HG02759 (cell line): ENCODE measurements around the gene GPRASP1.
A peak's percentile ranks its signal among the peaks of the same experiment; 100 is the strongest.
"Not testable (repeated sequence)": the region's sequence is repeated elsewhere in the genome, so short reads cannot be mapped to it uniquely, and the experiment has no call there.

Experiments used
- ATAC-seq: cut with Tn5 transposase; IDR thresholded peaks from one replicate; pipeline ENCODE4 v1.9.1; 2021; ENCODE audit warnings: mild to moderate bottlenecking, moderate library complexity; ENCODE audit not compliant: unreplicated experiment

The GPRASP1 gene, protein sequence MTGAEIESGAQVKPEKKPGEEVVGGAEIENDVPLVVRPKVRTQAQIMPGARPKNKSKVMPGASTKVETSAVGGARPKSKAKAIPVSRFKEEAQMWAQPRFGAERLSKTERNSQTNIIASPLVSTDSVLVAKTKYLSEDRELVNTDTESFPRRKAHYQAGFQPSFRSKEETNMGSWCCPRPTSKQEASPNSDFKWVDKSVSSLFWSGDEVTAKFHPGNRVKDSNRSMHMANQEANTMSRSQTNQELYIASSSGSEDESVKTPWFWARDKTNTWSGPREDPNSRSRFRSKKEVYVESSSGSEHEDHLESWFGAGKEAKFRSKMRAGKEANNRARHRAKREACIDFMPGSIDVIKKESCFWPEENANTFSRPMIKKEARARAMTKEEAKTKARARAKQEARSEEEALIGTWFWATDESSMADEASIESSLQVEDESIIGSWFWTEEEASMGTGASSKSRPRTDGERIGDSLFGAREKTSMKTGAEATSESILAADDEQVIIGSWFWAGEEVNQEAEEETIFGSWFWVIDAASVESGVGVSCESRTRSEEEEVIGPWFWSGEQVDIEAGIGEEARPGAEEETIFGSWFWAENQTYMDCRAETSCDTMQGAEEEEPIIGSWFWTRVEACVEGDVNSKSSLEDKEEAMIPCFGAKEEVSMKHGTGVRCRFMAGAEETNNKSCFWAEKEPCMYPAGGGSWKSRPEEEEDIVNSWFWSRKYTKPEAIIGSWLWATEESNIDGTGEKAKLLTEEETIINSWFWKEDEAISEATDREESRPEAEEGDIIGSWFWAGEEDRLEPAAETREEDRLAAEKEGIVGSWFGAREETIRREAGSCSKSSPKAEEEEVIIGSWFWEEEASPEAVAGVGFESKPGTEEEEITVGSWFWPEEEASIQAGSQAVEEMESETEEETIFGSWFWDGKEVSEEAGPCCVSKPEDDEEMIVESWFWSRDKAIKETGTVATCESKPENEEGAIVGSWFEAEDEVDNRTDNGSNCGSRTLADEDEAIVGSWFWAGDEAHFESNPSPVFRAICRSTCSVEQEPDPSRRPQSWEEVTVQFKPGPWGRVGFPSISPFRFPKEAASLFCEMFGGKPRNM (N-terminal part only)

DNA sequence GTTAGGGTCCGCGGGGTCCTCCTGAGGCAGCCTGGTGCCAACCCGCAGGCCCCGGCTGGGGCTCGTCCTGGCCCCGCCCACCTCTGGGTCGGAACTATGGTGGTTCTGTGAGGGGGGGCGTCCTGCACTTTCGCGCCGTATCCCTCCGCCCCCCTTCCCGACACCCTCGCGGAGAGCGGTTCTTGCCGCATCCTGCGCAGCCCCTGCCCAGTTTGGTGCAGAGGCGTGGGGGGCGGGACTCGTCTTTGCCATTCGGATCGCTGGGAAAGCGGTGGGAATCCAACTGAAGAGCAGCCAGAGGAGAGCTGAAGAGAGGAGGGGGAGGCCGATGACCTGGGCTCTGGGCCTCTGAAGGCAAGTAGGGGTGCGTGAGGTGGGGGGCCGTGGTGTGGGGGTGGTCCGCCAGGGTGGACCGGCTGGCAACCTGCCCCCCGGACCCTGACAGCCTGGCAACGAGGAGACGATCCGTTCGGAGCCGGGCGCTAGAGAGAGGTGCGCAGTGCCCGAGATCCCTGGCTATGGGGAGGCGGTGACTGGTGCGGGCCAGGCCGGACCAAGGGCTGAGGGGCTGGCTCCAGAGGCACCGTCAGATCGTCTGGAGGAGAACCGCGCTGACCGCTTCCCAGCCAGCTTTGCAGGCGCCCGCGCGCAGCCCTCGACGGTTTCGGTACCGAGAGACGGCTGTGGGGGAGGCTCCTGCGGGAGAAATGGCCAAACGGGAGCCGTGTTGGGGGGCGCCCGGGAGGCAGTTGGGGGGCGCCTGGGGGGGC is at the start of gene GPRASP1:
Gene GPRASP1 (plus strand): TSS at position 242 of the 770 bp plus-strand sequence. CDS start 2,431 bp downstream, outside the sequence.
- ATAC-seq, result peak; percentile 53

DNA sequence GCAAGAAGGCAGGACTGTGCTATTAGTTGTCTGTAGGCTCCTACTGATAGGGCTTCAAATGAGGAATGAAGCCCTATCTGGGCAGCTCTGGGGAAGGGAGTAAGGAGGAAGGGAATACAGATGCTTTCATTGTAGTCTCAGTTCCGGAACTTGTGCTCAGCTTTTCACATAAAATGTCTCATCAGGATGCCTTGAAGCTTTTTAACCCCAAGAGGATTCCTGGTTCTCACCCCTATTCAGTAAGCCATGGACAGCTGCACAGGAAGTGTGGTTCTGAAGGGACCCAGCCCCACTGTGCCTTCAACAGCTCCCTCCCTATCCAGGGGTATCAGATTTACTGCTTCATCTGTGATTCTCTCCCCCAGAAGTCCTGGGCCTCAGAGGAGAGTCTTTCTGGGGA is 47.0 kb upstream of the GPRASP1 start:
- no peak for ATAC-seq

DNA sequence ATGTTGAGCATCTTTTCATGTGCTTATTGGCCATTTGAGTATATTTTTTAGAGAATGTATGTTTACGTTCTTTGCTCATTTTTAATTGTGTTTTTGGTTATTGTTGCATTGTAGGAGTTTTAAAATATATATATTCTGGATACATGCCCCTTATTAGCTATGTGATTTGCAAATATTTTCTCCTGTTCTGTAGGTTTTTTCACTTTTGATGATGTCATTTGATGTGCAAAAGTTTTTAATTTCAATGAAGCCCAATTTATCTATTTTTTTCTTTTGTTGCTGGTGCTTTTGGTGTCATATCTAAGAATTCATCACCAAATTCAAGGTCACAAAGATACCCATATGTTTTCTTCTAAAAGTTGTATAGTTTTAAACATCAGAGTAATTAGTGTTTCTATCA is 45.2 kb upstream of the GPRASP1 start:
- no peak for ATAC-seq

DNA sequence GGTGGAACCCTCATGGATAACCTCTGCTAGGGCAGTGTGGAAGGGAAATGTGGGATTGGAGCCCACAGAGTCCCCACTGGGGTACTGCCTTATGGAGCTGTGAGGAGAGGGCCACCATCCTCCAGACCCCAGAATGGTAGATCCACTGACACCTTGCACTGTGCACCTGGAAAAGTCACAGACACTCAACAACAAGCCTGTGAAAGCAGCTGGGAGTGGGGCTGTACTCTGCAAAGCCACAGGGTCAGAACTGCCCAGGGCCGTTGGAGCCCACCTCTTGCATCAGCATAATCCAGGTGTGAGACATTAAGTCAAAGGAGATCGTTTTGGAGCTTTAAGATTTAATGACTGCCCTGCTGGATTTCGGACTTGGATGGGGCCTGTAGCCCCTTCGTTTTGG is 40.4 kb upstream of the GPRASP1 start:
- no peak for ATAC-seq

DNA sequence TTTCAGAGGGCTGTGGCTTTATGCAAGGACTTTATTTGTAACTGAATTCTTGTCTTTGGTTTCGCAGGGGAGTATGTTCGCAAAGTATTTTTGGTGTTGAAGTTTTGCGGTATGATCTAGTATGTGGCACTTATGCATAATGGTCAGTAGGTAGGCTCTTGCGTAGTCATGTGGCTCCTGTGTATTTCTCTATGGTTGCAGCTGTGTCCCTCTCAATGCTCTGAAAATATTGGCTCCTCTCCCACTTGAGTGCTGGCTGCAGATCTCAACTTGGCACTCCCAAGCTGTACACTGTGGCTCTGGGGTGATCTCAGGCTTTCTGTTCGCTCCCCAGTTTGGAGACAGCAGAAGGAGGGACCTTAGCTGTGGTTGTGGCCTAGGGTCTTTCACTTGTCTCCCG is 27.2 kb upstream of the GPRASP1 start:
- no peak for ATAC-seq

DNA sequence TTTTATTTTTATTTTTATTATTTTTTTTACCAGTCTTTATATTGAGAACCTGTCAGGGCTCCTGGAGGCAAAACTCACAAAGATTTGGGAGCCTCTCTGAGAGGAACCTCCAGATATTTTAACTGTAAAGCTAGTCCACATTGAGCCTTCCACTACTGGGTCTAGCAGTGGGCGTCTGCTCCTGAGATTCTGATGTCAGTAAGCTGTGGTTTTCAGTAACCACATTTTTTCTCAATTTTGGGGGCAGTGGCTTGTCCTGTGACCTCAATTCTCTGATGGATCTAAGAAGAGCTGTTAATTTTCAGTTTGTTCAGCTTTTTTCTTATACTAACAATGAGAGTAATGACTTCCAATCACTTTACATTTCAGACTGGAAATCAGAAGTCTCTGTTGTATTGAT is 23.6 kb upstream of the GPRASP1 start:
- no peak for ATAC-seq

DNA sequence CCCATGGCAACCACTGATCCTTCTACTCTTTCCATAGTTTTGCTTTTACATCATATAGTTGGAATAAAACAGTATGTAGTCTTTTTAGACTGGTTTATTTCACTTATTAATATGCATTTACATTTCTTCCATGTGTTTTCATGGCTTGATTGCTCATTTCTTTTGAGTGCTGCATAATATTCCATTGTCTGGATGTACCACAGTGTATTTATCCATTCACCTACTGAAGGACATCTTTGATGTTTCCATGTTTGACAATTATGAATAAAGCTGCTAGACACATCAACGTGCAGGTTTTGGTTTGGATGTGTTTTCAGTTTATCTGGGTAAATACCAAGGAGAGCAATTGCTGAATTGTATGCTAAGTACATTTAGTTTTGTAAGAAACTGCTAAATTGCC is 13.7 kb upstream of the GPRASP1 start:
- ATAC-seq, result no peak

DNA sequence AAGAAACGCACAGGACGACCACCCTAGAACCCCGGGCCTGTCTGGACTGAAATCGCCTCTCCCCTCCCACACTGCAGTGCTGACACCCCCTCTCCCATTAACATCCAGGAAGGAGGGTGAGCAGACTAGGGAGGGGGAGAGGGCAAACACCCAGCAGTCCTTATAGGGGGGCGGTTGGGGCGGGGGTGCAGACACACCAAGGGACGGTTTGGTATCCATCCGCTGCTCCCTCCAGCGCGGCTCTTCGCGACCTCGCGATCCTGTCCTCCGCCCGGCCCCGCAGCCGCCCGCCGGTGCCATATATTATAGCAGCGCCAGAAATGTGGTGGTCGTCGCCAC is 411 bp upstream of the GPRASP1 start:
- no peak for ATAC-seq

DNA sequence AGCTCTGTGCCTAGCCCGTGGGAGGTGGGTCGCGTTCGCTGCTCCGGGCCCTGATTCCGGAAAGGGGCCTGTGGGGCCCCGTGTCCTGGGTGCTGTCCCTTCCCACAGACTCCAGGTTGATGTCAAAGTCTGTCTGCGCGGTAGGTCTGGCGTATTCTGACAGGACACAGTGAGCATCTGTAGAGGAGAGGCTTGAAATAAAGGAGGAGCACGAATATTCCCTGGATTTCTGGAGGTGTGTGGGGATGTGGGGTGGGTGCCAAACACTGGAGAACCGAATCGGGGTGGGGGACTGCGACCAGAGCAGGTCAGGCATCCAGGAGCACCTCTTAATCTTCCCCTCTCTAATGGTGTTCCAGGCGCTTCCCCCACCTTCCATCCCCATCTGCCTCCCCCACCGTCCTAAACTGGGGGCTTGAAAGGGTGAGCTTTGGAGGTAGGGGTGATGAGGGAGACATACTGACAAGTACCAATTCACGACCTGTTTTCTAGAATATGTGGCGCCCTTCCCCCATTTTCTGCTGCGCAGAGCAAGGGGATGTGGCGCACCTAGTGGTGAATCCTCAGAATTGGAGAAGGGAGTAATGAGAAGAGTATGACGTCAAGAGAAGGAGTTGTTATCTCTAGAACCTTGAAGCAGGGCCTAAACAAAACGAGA is 877 bp downstream of the GPRASP1 start:
- peak; percentile 61 for ATAC-seq

DNA sequence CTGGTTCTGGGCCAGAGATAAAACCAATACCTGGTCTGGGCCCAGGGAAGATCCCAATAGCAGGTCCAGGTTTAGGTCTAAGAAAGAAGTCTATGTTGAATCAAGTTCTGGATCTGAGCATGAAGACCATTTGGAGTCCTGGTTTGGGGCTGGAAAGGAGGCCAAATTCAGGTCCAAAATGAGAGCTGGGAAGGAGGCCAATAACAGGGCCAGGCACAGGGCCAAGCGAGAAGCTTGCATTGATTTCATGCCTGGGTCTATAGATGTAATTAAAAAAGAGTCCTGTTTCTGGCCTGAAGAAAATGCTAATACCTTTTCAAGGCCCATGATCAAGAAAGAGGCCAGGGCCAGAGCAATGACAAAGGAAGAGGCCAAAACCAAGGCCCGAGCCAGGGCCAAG is 3.4 kb downstream of the GPRASP1 start:
- no peak for ATAC-seq

DNA sequence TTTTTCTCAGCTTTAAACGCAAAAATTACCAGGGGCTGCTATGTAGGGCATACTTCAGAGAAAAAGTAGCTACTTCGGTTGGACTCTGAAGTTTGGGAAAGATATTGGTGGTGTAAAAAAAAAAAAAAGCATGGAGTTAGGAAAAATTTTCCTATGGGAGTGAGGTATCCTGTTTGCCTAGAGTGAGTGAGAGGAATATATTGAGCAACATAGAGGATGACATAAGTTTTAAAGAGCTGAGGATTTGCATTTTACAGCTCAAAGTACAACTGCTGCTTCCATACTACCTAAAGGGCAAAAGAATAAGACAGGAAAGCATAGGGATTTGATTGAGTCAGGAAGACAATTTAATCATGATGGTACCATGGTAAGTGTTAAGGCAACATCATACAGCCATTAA is 7.3 kb downstream of the GPRASP1 start:
- no peak for ATAC-seq

DNA sequence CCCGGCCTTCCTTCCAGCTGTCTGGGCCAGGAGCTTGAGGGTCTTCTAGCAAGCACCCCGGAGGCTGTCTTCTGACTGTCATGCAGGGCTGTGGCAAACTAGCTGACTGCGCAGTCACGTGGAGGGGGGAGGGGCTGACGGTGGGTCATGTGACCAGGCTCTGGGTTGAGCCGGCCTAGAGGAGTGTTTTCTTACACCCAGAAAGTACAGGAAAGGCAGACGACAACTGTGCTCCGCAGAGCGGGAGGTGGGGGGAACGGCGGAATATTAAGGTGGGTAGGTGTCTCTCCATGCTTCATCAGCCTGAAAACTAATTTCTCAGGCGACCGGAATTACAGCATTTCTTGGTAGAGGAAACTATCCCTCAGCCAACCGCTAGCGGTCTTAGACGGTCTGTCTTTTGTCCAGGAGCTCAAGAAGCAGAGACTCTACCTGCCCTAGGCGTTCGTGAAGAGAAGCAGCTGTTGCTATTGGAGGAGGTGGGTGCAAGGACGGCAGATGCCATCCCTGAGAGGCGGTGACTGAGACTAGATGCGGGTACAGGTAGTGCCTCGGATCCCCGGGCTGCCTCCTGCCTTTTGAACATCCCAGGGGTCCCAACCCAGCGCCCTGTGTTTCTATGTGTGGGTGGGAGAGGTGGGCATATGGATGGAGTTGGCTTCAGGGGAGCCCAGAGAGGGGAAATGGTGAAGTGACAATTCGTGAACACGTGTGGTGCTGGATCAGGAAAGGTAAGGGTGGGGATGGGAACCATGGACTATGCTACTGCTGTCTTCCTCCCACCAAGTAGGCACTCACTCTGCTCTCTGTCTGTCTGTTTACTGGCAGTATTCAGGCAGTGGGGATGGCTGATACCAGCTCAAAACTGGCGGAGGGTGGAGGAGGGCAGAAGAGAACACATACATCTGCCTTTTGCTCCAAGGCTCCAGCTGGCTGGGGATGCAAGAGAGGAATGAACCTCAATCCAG is 8.8 kb downstream of the GPRASP1 start:
- ATAC-seq, result peak; percentile 99

DNA sequence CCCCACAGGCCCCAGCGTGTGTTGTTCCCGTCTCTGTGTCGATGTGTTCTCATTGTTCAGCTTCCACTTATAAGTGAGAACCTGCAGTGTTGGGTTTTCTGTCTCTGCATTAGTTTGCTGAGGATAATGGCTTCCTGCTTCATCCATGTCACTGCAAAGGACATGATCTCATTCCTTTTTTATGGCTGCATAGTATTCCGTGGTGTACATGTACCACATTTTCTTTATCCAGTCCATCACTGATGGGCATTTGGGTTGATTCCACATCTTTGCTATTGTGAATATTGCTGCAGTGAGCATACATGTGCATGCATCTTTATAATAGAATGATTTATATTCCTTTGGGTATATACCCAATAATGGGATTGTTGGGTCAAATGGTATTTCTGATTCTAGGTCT is 12.5 kb downstream of the GPRASP1 start:
- not testable (repeated sequence) for ATAC-seq

DNA sequence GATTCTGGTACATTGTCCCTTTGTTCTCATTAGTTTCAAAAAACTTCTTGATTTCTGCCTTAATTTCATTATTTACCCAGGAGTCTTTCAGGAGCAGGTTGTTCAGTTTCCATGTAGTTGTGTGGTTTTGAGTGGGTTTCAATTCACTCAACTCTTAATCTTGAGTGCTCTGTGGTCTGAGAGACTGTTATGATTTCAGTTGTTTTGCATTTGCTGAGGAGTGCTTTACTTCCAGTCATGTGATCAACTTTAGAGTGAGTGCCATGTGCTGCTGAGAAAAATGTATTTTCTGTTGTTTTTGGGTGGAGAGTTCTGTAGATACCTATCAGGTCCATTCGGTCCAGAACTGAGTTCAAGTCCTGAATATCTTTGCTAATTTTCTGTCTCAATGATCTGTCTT is 15.8 kb downstream of the GPRASP1 start:
- not testable (repeated sequence) for ATAC-seq

DNA sequence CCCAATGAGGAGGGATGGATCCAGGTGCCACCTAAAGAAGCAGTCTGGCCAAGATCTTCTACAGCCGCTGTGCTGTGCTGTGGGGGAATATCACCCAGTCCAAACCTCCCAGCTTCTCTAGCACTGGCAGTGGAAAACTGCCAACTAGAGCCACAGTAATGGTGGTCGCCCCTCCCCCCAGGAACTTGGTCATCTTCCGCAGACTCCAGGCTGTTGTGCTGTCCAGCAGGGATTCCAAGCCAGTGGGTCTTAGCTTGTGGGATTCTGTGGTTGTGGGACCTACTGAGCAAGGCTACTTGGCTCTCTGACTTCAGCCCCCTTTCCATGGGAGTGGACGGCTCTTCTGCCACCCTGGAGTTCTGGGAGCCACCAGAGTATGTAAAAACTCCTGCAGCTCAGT is 18.2 kb downstream of the GPRASP1 start:
- ATAC-seq, result no peak

DNA sequence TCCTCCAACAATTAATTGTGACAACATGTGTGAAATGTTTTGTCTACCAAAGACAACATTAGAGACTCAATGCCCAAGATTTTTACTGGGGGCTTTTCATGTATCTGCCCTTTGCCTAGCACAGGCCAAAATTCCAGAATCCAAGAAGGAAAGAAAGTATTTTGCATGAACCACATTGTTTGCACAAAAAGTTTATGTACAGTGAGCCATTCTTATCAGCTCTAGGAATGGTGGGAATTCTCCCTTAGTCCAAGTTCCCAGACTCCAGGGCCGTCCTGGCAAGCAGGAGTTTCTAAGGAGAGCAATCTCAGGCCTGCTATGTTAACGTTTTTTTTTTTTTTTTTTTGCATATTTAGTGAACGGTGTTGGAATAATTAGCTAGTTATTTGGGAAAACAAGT is 21.6 kb downstream of the GPRASP1 start:
- no peak for ATAC-seq

DNA sequence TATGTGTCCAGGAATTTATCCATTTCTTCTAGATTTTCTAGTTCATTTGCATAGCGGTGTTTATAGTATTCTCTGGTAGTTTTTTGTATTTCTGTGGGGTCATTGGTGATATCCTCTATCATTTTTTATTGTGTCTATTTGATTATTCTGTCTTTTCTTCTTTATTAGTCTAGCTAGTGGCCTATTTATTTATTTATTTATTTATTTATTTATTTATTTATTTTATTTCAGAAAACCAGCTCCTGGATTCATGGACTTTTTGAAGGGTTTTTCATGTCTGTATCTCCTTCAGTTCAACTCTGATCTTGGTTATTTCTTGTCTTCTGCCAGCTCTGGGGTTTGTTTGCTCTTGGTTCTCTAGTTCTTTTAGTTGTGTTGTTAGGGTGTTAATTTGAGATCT is 26.2 kb downstream of the GPRASP1 start:
- ATAC-seq, result not testable (repeated sequence)

DNA sequence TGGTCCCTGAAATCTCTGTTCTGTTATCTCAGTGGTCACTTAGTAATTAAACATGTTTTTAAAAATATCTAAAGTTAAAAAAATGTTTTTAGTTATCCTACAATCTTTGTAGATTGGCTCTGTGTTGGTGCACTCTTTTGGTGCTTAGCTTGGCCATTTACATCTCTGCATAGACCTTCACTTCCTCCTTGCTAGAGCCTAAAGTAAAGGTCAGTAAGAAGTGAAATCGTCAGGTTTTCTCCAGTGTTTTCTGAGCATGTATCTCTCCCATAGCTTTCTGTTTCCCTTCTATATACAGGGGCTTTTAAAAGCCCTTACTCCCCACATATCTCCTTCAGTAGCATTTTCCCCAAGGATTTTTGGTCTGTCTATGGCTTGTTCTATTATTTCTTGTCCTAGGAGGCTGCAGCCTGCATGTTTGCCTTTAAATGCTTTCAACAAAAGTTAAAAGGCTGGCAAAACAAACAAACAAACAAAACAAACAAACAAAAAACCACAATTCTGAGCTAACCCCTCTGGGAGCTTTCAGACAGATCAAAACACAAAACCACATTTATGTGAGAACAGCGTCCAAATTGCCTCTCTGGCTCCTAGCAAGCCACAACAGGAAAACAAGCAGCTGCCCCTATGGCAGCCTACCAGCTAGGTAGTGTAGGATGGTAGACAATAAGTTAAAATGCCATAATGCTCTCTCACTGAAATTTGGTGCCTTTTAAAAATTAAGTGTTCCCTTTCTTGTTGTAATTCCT is 33.7 kb downstream of the GPRASP1 start:
- no peak for ATAC-seq

DNA sequence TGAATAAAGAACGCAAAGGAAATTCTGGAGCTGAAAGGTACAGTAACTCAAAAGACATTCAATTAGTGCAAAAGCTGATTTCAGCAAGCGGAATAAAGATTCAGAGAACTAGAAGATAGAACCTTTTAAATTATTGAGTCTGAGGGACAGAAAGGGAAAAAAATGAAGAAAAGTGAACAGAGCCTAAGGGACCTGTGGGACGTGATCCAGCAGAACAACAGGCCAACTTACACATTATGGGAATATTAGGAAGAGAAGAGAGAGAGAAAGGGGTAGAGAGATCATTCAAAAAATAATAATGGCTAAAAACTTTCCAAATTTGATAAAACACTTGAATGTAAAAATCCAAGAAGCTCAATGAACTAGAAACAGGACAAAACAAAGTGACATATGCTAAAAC is 43.5 kb downstream of the GPRASP1 start:
- ATAC-seq, result no peak
